Stimulated activated CD4-positive, alpha-beta T cell treated with anti-CD3 and anti-CD28 coated beads, Interleukin-2, amount 100 ng/mL, for 48 hours (primary cell): ENCODE measurements around the gene MANBA.
A peak's percentile ranks its signal among the peaks of the same experiment; 100 is the strongest.

Experiments used
- DNase-seq, 2 donors: peaks; one replicate each; pipeline ENCODE4 v3.0.0-alpha.2; 2020

Gene MANBA

GRCh38 chr4:102760645-102761295 lies at the start of gene MANBA:
Gene MANBA (minus strand): TSS chr4:102760968. CDS start chr4:102760894, 74 bp downstream.
- DNase-seq: peak; percentile 72 to 78

- DNase-seq: no peak
Observed at GRCh38 chr4:102809691-102810090, 48.9 kb upstream of the MANBA start.

GRCh38 chr4:102809190-102809589 lies 48.4 kb upstream of the MANBA start:
- no peak for DNase-seq

- DNase-seq: no peak
Observed at GRCh38 chr4:102808009-102808408, 47.2 kb upstream of the MANBA start.

GRCh38 chr4:102807345-102807744 lies 46.6 kb upstream of the MANBA start:
- DNase-seq: no peak

- no peak for DNase-seq
Observed at GRCh38 chr4:102799816-102800215, 39.0 kb upstream of the MANBA start.

GRCh38 chr4:102794999-102795398 lies 34.2 kb upstream of the MANBA start:
- DNase-seq: no peak

GRCh38 chr4:102792361-102792936 lies 31.7 kb upstream of the MANBA start:
- DNase-seq: no peak

GRCh38 chr4:102791318-102791835 lies 30.6 kb upstream of the MANBA start:
- DNase-seq: no peak

GRCh38 chr4:102789317-102789717 lies 28.5 kb upstream of the MANBA start:
- DNase-seq: no peak

GRCh38 chr4:102787944-102788343 lies 27.2 kb upstream of the MANBA start:
- no peak for DNase-seq

- no peak for DNase-seq
Observed at GRCh38 chr4:102787096-102787881, 26.5 kb upstream of the MANBA start.

- DNase-seq: no peak
Observed at GRCh38 chr4:102786279-102786678, 25.5 kb upstream of the MANBA start.

- no peak for DNase-seq
Observed at GRCh38 chr4:102783006-102783405, 22.2 kb upstream of the MANBA start.

GRCh38 chr4:102781570-102781969 lies 20.8 kb upstream of the MANBA start:
- no peak for DNase-seq

GRCh38 chr4:102780476-102781144 lies 19.8 kb upstream of the MANBA start:
- DNase-seq: no peak

- DNase-seq: no peak
Observed at GRCh38 chr4:102779204-102779603, 18.4 kb upstream of the MANBA start.

- no peak for DNase-seq
Observed at GRCh38 chr4:102778720-102779119, 18.0 kb upstream of the MANBA start.

- no peak for DNase-seq
Observed at GRCh38 chr4:102775805-102776204, 15.0 kb upstream of the MANBA start.

- DNase-seq: no peak
Observed at GRCh38 chr4:102774254-102774653, 13.5 kb upstream of the MANBA start.

- no peak for DNase-seq
Observed at GRCh38 chr4:102772738-102773340, 12.1 kb upstream of the MANBA start.

- no peak for DNase-seq
Observed at GRCh38 chr4:102764901-102765300, 4.1 kb upstream of the MANBA start.

- DNase-seq: no peak
Observed at GRCh38 chr4:102761906-102762305, 1.1 kb upstream of the MANBA start.
